Glutamatergic neuron (in vitro differentiated cells): ENCODE results near the gene ETV6. TPM values are rescaled to one million over a fixed set of nuclear protein-coding genes. Genes with fewer than 3 reads are reported as not detected.

Experiments used
- DNase-seq: peaks from one replicate; pipeline ENCODE4 v3.0.0; 2022
- H3K27ac Mint-ChIP-seq: one replicate; pipeline ENCODE4 v1.8.0; 2020; ENCODE audit warnings: mild to moderate bottlenecking, mixed read lengths, inconsistent platforms; ENCODE audit not compliant: unreplicated experiment
- H3K27me3 Mint-ChIP-seq: one replicate; pipeline ENCODE4 v1.8.0; 2020; ENCODE audit warnings: mild to moderate bottlenecking, moderate library complexity, mixed read lengths, inconsistent platforms; ENCODE audit not compliant: unreplicated experiment
- H3K36me3 Mint-ChIP-seq: one replicate; pipeline ENCODE4 v1.8.0; 2020; ENCODE audit warnings: mild to moderate bottlenecking, mixed read lengths, inconsistent platforms; ENCODE audit not compliant: unreplicated experiment
- H3K4me1 Mint-ChIP-seq: one replicate; pipeline ENCODE4 v1.8.0; 2020; ENCODE audit warnings: mild to moderate bottlenecking, low read depth, mixed read lengths, inconsistent platforms; ENCODE audit not compliant: unreplicated experiment
- H3K4me3 Mint-ChIP-seq: one replicate; pipeline ENCODE4 v1.8.0; 2020; ENCODE audit warnings: mild to moderate bottlenecking, mixed read lengths, inconsistent platforms; ENCODE audit not compliant: unreplicated experiment
- H3K9me3 Mint-ChIP-seq: one replicate; pipeline ENCODE4 v1.8.0; 2020; ENCODE audit warnings: mild to moderate bottlenecking, moderate library complexity, mixed read lengths, inconsistent platforms; ENCODE audit not compliant: unreplicated experiment
- CTCF ChIP-seq: fragments of 200-600 bp; sonication (generic); IDR thresholded peaks from one replicate; pipeline ENCODE4 v1.5.0; 2021; ENCODE audit not compliant: partially characterized antibody, unreplicated experiment
- long read RNA-seq: library from polyadenylated mRNA; unstranded; transcript quantifications from one replicate; pipeline ENCODE4 v2.0.0, GENCODE V29; 2020; ENCODE audit not compliant: unreplicated experiment
- total RNA-seq: library from RNA; stranded (reverse); fragmentation: NEBNext Ultra II Directional; extraction: Animal tissue kit (Norgen Biotek cat#: 25700); gene quantifications from one replicate; pipeline ENCODE4 v1.2.1, GENCODE V29; 2021; ENCODE audit not compliant: unreplicated experiment

Gene ETV6
- total RNA-seq = 10.1 TPM
- long read RNA-seq, partial matches to known transcripts = 1 of 2 reads
- long read RNA-seq, other reads (novel, unspliced or antisense) = 1 of 2 reads

GRCh38 chr12:11649413-11650285 is at the start of gene ETV6:
Gene ETV6 (plus strand): TSS chr12:11649674. CDS start chr12:11650128, 454 bp downstream.
- H3K9me3 Mint-ChIP-seq = peaks cover 13% of the 10 kb centered on the region
- peak; percentile 67 for DNase-seq
- peaks cover 11% of the 10 kb centered on the region for H3K27me3 Mint-ChIP-seq
- H3K27ac Mint-ChIP-seq = peak within 1 kb of the TSS; percentile 99
- no peaks in the 10 kb centered on the region for H3K36me3 Mint-ChIP-seq
- peaks cover 21% of the 10 kb centered on the region for H3K4me1 Mint-ChIP-seq
- peak within 1 kb of the TSS; percentile 97 for H3K4me3 Mint-ChIP-seq
- no peak for TF ChIP-seq CTCF

- no peak for DNase-seq
- H3K4me1 Mint-ChIP-seq = no peaks in the 10 kb centered on the region
- no peak for TF ChIP-seq CTCF
These were observed 49.3 kb upstream of the ETV6 start for GRCh38 chr12:11600199-11600598.

GRCh38 chr12:11601647-11602046 is 47.8 kb upstream of the ETV6 start:
- Mint-ChIP-seq H3K9me3 (peaks cover 2% of the 10 kb centered on the region), H3K36me3 (no peaks in the 10 kb centered on the region), H3K27ac (no peak overlapping the region), H3K4me1 (no peaks in the 10 kb centered on the region), H3K27me3 (no peaks in the 10 kb centered on the region), H3K4me3 (no peak overlapping the region)
- TF ChIP-seq CTCF = no peak
- no peak for DNase-seq

More at GRCh38 chr12:11600199-11600598, 49.3 kb upstream of the ETV6 start:
- Mint-ChIP-seq H3K27me3 (no peaks in the 10 kb centered on the region), H3K27ac (no peak overlapping the region), H3K36me3 (no peaks in the 10 kb centered on the region), H3K4me3 (no peak overlapping the region), H3K9me3 (peaks cover 2% of the 10 kb centered on the region)

GRCh38 chr12:11607313-11608081 is 42.0 kb upstream of the ETV6 start:
- Mint-ChIP-seq H3K36me3 (no peaks in the 10 kb centered on the region), H3K9me3 (no peaks in the 10 kb centered on the region), H3K27me3 (no peaks in the 10 kb centered on the region), H3K4me3 (no peak overlapping the region), H3K27ac (no peak overlapping the region), H3K4me1 (no peaks in the 10 kb centered on the region)
- no peak for TF ChIP-seq CTCF
- no peak for DNase-seq
